ENCODE measurements around the gene HNRNPA0.

HNRNPA0 gene

DNA sequence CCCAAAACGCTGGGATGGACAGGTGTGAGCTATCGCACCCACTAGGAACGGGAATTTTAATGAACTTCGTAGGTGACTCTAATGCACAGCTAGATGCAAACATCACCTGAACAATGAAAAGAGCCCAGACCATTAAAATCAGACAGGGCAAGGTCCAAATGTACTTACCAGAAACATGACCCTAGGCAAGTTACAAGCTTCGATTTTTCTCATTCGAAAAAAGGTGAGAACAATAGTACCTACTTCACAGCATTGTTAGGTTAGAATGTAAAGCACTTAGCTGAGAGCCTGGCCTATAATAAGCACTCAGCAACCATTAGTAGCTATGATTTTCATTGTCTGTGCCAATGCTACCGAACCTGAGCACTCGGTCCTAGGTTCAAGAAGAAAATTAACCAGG, 12.4 kb downstream of the HNRNPA0 start:
- H3K4me3 ChIP-seq (replicated peaks; ENCODE audit: low read depth, low read length), result no peak overlapping the region
- TF ChIP-seq CTCF (IDR thresholded peaks at IDR 0.05; ENCODE audit: low read length, missing control alignments), result no peak
- DNase-seq (ENCODE audit: low read depth), result no peak

DNA sequence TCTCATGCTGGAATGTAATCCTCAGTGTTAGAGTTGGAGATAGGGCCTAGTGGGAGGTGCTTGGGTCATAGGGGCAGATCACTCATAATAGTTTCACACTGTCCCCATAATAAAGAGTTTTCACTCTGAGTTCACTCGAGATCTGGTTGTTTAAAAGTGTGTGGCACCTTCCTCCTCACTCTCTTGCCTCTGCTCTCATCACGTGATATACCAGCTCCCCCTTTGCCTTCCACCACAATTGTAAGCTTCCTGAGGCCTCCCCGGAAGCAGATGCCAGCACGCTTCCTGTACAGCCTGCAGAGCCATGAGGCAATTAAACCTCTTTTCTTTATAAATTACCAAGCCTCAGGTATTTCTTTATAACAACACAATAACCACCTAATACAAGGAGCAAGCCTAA, 14.4 kb downstream of the HNRNPA0 start:
- H3K4me3 ChIP-seq (replicated peaks; ENCODE audit: low read depth, low read length), result no peak overlapping the region
- no peak for TF ChIP-seq CTCF (IDR thresholded peaks at IDR 0.05; ENCODE audit: low read length, missing control alignments)
- no peak for DNase-seq (ENCODE audit: low read depth)

DNA sequence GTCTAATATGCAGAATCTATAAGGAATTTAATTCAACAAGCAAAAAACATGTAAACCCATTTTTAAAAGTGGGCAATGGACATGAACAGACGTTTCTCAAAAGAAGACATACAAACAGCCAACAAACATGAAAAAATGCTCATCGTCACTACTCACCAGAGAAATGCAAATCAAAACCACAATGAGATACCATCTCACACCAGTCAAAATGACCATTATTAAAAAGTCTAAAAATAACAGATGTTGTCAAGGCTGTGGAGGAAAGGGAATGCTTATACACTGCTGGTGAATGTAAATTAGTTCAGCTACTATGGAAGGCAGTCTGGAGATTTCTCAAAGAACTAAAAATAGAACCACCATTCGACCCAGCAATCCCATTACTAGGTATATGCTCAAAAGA, 15.2 kb downstream of the HNRNPA0 start:
- no peak for TF ChIP-seq CTCF (IDR thresholded peaks at IDR 0.05; ENCODE audit: low read length, missing control alignments)

DNA sequence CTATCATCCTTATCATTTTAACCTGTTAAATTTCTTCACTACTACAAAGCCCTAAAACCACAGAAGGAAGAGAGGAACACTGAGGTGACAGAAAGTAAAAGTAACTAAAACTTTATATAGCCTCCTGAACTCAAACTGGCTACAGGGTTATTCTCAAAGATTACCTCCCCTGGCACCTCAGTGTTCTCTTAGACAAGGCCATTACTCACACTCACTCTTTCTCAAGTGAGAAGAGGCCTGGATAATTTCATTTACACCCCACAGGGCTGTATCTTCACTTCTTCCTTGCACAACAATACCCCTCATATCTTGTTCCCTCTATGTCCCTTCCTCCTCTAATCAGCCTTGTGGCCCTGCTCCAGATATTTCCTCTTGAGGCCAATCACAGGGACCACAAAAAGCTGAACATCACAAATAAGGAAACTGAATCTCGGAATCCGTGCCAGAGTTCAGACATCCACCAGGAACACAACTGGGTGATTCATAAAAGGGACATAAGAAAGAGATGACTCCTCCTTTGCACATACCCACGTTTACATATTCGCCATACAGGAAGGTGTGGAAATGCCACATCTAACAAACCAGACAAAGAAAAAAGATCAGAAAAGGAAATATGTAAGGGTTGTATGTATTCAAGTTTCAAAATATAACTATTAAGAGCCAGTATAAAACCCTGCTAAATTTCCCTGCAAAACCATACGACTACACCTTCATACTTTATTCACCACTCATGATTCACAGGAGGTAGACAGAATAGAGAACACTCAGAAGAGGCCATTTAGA, 16.6 kb downstream of the HNRNPA0 start:
- H3K4me3 ChIP-seq (replicated peaks; ENCODE audit: low read depth, low read length), result no peak overlapping the region
- peak; percentile 94 for DNase-seq (ENCODE audit: low read depth)

More for the DNA sequence above, 15.2 kb downstream of the HNRNPA0 start:
- H3K4me3 ChIP-seq (replicated peaks; ENCODE audit: low read depth, low read length), result no peak overlapping the region
- DNase-seq (ENCODE audit: low read depth), result no peak

GRCh38 chr5:137736496-137736895, 17.7 kb downstream of the HNRNPA0 start:
- H3K4me3 ChIP-seq (replicated peaks; ENCODE audit: low read depth, low read length), result no peak overlapping the region
- no peak for TF ChIP-seq CTCF (IDR thresholded peaks at IDR 0.05; ENCODE audit: low read length, missing control alignments)

More for the DNA sequence above, 16.6 kb downstream of the HNRNPA0 start:
- TF ChIP-seq CTCF (IDR thresholded peaks at IDR 0.05; ENCODE audit: low read length, missing control alignments), result no peak

GRCh38 chr5:137735555-137736284, 18.4 kb downstream of the HNRNPA0 start, which contains the start of gene KLHL3:
Gene KLHL3, minus strand, starts transcription at chr5:137736089. Its CDS starts 443 bp downstream, at chr5:137735646.
- DNase-seq (ENCODE audit: low read depth), result peak; percentile 63
- peak; percentile 12 for TF ChIP-seq CTCF (IDR thresholded peaks at IDR 0.05; ENCODE audit: low read length, missing control alignments)
- H3K4me3 ChIP-seq (replicated peaks; ENCODE audit: low read depth, low read length), result peak within 1 kb of the TSS; percentile 64

More at GRCh38 chr5:137736496-137736895, 17.7 kb downstream of the HNRNPA0 start:
- DNase-seq (ENCODE audit: low read depth), result no peak

Measured in fibroblast of pulmonary artery (primary cell).